Measurements from ENCODE around the gene BAIAP2L1.
"Not testable (repeated sequence)": the region's sequence is repeated elsewhere in the genome, so short reads cannot be mapped to it uniquely, and the experiment has no call there.

BAIAP2L1 gene

GRCh38 chr7:98387131-98387530, 13.8 kb downstream of the BAIAP2L1 start:
- Mint-ChIP-seq H3K27me3 (ENCODE audit: low read depth) (no peaks in the 10 kb centered on the region), H3K27ac (no peak overlapping the region), H3K36me3 (ENCODE audit: low read depth) (no peaks in the 10 kb centered on the region), H3K4me3 (no peak overlapping the region), H3K4me1 (ENCODE audit: low read depth) (no peaks in the 10 kb centered on the region), H3K9me3 (no peaks in the 10 kb centered on the region)
- no peak for DNase-seq (ENCODE audit: low spot score)

GRCh38 chr7:98385532-98385931, 15.4 kb downstream of the BAIAP2L1 start:
- H3K4me1 Mint-ChIP-seq (ENCODE audit: low read depth); H3K27ac Mint-ChIP-seq: not testable (repeated sequence)

GRCh38 chr7:98378210-98378819, 22.6 kb downstream of the BAIAP2L1 start:
- no peaks in the 10 kb centered on the region for H3K27me3 Mint-ChIP-seq (ENCODE audit: low read depth)
- H3K36me3 Mint-ChIP-seq (ENCODE audit: low read depth) = no peaks in the 10 kb centered on the region
- H3K4me1 Mint-ChIP-seq (ENCODE audit: low read depth) = no peaks in the 10 kb centered on the region
- H3K27ac Mint-ChIP-seq = no peak overlapping the region
- H3K4me3 Mint-ChIP-seq = no peak overlapping the region
- no peak for DNase-seq (ENCODE audit: low spot score)
- H3K9me3 Mint-ChIP-seq = no peaks in the 10 kb centered on the region

More at GRCh38 chr7:98385532-98385931, 15.4 kb downstream of the BAIAP2L1 start:
- not testable (repeated sequence) for H3K9me3 Mint-ChIP-seq; H3K4me3 Mint-ChIP-seq; H3K27me3 Mint-ChIP-seq (ENCODE audit: low read depth); H3K36me3 Mint-ChIP-seq (ENCODE audit: low read depth); DNase-seq (ENCODE audit: low spot score)

- Mint-ChIP-seq H3K27ac (no peak overlapping the region), H3K9me3 (no peaks in the 10 kb centered on the region), H3K27me3 (ENCODE audit: low read depth) (no peaks in the 10 kb centered on the region), H3K36me3 (ENCODE audit: low read depth) (no peaks in the 10 kb centered on the region), H3K4me1 (ENCODE audit: low read depth) (no peaks in the 10 kb centered on the region), H3K4me3 (no peak overlapping the region)
- no peak for DNase-seq (ENCODE audit: low spot score)
These were observed 24.2 kb downstream of the BAIAP2L1 start for GRCh38 chr7:98376711-98377110.

- Mint-ChIP-seq H3K4me1 (ENCODE audit: low read depth) (no peaks in the 10 kb centered on the region), H3K27me3 (ENCODE audit: low read depth) (no peaks in the 10 kb centered on the region), H3K4me3 (no peak overlapping the region), H3K36me3 (ENCODE audit: low read depth) (no peaks in the 10 kb centered on the region), H3K9me3 (no peaks in the 10 kb centered on the region), H3K27ac (no peak overlapping the region)
- no peak for DNase-seq (ENCODE audit: low spot score)
These were observed 25.2 kb downstream of the BAIAP2L1 start for GRCh38 chr7:98375664-98376063.

- no peak for DNase-seq (ENCODE audit: low spot score)
- Mint-ChIP-seq H3K4me3 (no peak overlapping the region), H3K27me3 (ENCODE audit: low read depth) (no peaks in the 10 kb centered on the region), H3K4me1 (ENCODE audit: low read depth) (no peaks in the 10 kb centered on the region), H3K9me3 (no peaks in the 10 kb centered on the region), H3K27ac (no peak overlapping the region), H3K36me3 (ENCODE audit: low read depth) (no peaks in the 10 kb centered on the region)
These were observed 26.6 kb downstream of the BAIAP2L1 start for GRCh38 chr7:98374285-98374680.

- Mint-ChIP-seq H3K4me3 (no peak overlapping the region), H3K27ac (no peak overlapping the region), H3K9me3 (no peaks in the 10 kb centered on the region), H3K27me3 (ENCODE audit: low read depth) (no peaks in the 10 kb centered on the region), H3K4me1 (ENCODE audit: low read depth) (no peaks in the 10 kb centered on the region), H3K36me3 (ENCODE audit: low read depth) (no peaks in the 10 kb centered on the region)
- no peak for DNase-seq (ENCODE audit: low spot score)
These were observed 27.9 kb downstream of the BAIAP2L1 start for GRCh38 chr7:98372993-98373392.

GRCh38 chr7:98369726-98370125, 31.2 kb downstream of the BAIAP2L1 start:
- Mint-ChIP-seq H3K27ac (no peak overlapping the region), H3K9me3 (no peaks in the 10 kb centered on the region), H3K4me1 (ENCODE audit: low read depth) (no peaks in the 10 kb centered on the region), H3K36me3 (ENCODE audit: low read depth) (no peaks in the 10 kb centered on the region), H3K27me3 (ENCODE audit: low read depth) (no peaks in the 10 kb centered on the region), H3K4me3 (no peak overlapping the region)
- DNase-seq (ENCODE audit: low spot score) = no peak

GRCh38 chr7:98368716-98369115, 32.2 kb downstream of the BAIAP2L1 start:
- Mint-ChIP-seq H3K4me3 (no peak overlapping the region), H3K27ac (no peak overlapping the region), H3K36me3 (ENCODE audit: low read depth) (no peaks in the 10 kb centered on the region), H3K4me1 (ENCODE audit: low read depth) (no peaks in the 10 kb centered on the region), H3K27me3 (ENCODE audit: low read depth) (no peaks in the 10 kb centered on the region), H3K9me3 (no peaks in the 10 kb centered on the region)
- no peak for DNase-seq (ENCODE audit: low spot score)

GRCh38 chr7:98366562-98366938, 34.3 kb downstream of the BAIAP2L1 start:
- DNase-seq (ENCODE audit: low spot score) = no peak
- Mint-ChIP-seq H3K36me3 (ENCODE audit: low read depth) (no peaks in the 10 kb centered on the region), H3K4me1 (ENCODE audit: low read depth) (no peaks in the 10 kb centered on the region), H3K9me3 (no peaks in the 10 kb centered on the region), H3K4me3 (no peak overlapping the region), H3K27me3 (ENCODE audit: low read depth) (no peaks in the 10 kb centered on the region), H3K27ac (no peak overlapping the region)

GRCh38 chr7:98365863-98366561, 34.9 kb downstream of the BAIAP2L1 start:
- Mint-ChIP-seq H3K9me3 (no peaks in the 10 kb centered on the region), H3K27ac (no peak overlapping the region)
- no peak for DNase-seq (ENCODE audit: low spot score)

GRCh38 chr7:98364220-98364619, 36.7 kb downstream of the BAIAP2L1 start:
- no peaks in the 10 kb centered on the region for H3K36me3 Mint-ChIP-seq (ENCODE audit: low read depth)
- no peaks in the 10 kb centered on the region for H3K4me1 Mint-ChIP-seq (ENCODE audit: low read depth)

More at GRCh38 chr7:98365863-98366561, 34.9 kb downstream of the BAIAP2L1 start:
- Mint-ChIP-seq H3K27me3 (ENCODE audit: low read depth) (no peaks in the 10 kb centered on the region), H3K4me3 (no peak overlapping the region), H3K36me3 (ENCODE audit: low read depth) (no peaks in the 10 kb centered on the region), H3K4me1 (ENCODE audit: low read depth) (no peaks in the 10 kb centered on the region)

GRCh38 chr7:98362517-98362916, 38.4 kb downstream of the BAIAP2L1 start:
- Mint-ChIP-seq H3K4me1 (ENCODE audit: low read depth) (no peaks in the 10 kb centered on the region), H3K9me3 (no peaks in the 10 kb centered on the region), H3K27me3 (ENCODE audit: low read depth) (no peaks in the 10 kb centered on the region), H3K4me3 (no peak overlapping the region), H3K27ac (no peak overlapping the region), H3K36me3 (ENCODE audit: low read depth) (no peaks in the 10 kb centered on the region)
- no peak for DNase-seq (ENCODE audit: low spot score)

More at GRCh38 chr7:98364220-98364619, 36.7 kb downstream of the BAIAP2L1 start:
- H3K27ac Mint-ChIP-seq = no peak overlapping the region
- DNase-seq (ENCODE audit: low spot score) = no peak
- no peaks in the 10 kb centered on the region for H3K27me3 Mint-ChIP-seq (ENCODE audit: low read depth)
- H3K9me3 Mint-ChIP-seq = no peaks in the 10 kb centered on the region
- H3K4me3 Mint-ChIP-seq = no peak overlapping the region

GRCh38 chr7:98360221-98361130, 40.4 kb downstream of the BAIAP2L1 start:
- no peak for DNase-seq (ENCODE audit: low spot score)
- H3K9me3 Mint-ChIP-seq = no peaks in the 10 kb centered on the region
- H3K27me3 Mint-ChIP-seq (ENCODE audit: low read depth) = no peaks in the 10 kb centered on the region
- H3K36me3 Mint-ChIP-seq (ENCODE audit: low read depth) = no peaks in the 10 kb centered on the region
- H3K4me3 Mint-ChIP-seq = no peak overlapping the region
- no peak overlapping the region for H3K27ac Mint-ChIP-seq
- H3K4me1 Mint-ChIP-seq (ENCODE audit: low read depth) = no peaks in the 10 kb centered on the region
